HuH-7 (cell line): Measurements from ENCODE around the gene SRPK2.

Source experiments
- DNase-seq: peaks from one replicate; pipeline ENCODE4 v3.0.0; 2011; ENCODE audit warnings: low spot score

Gene SRPK2

GRCh38 chr7:105097619-105098018 lies 291.1 kb downstream of the SRPK2 start:
- DNase-seq, result no peak

- no peak for DNase-seq
These were observed 292.4 kb downstream of the SRPK2 start for GRCh38 chr7:105096306-105096705.

GRCh38 chr7:105094966-105095365 lies 293.8 kb downstream of the SRPK2 start:
- no peak for DNase-seq

GRCh38 chr7:105088456-105088855 lies 300.3 kb downstream of the SRPK2 start:
- no peak for DNase-seq

- DNase-seq, result no peak
These were observed 300.7 kb downstream of the SRPK2 start for GRCh38 chr7:105087981-105088380.

- DNase-seq, result no peak
These were observed 301.9 kb downstream of the SRPK2 start for GRCh38 chr7:105086850-105087249.

- no peak for DNase-seq
These were observed 304.1 kb downstream of the SRPK2 start for GRCh38 chr7:105084581-105084980.

- no peak for DNase-seq
These were observed 309.4 kb downstream of the SRPK2 start for GRCh38 chr7:105079348-105079747.

GRCh38 chr7:105073143-105073542 lies 315.6 kb downstream of the SRPK2 start:
- DNase-seq, result no peak

- DNase-seq, result no peak
These were observed 319.8 kb downstream of the SRPK2 start for GRCh38 chr7:105068886-105069285.

- no peak for DNase-seq
These were observed 321.0 kb downstream of the SRPK2 start for GRCh38 chr7:105067691-105068090.
